H1 (cell line): ENCODE measurements around the gene HSDL2. TPM values are rescaled to one million over a fixed set of nuclear protein-coding genes. Genes with fewer than 3 reads are reported as not detected.

ENCODE experiments used
- CTCF ChIA-PET: fragments of 300-600 bp; sonication (Branson Sonifier 250); formaldehyde crosslinking; loops from one replicate; lab custom pipeline; 2021; ENCODE audit not compliant: partially characterized antibody; lab: Charles Lee
- POLR2A ChIA-PET: fragments of 300-600 bp; sonication (Branson Sonifier 250); formaldehyde crosslinking; loops from one replicate; lab custom pipeline; 2021; ENCODE audit warnings: inconsistent platforms; ENCODE audit not compliant: partially characterized antibody; lab: Charles Lee
- DNase-seq, 2 experiments: peaks; one replicate each; pipeline versions ENCODE4 v3.0.0 to v3.0.0-alpha.2; 2010 to 2022; ENCODE audit warnings: low spot score in 2 of 2, low read depth in 1 of 2, mixed read lengths in 1 of 2
- FAIRE-seq: peaks from 2 replicates; lab custom pipeline; 2011; peaks lifted over from hg19 to GRCh38; lab: Jason Lieb, UNC
- H2AFZ ChIP-seq: 2 replicates; pipeline ENCODE4 v1.8.1; 2012; ENCODE audit warnings: low read length, inconsistent platforms
- H2AK5ac ChIP-seq: 2 replicates; pipeline ENCODE4 v1.6.1; 2013; ENCODE audit warnings: low read depth, low read length
- H2BK120ac ChIP-seq: replicated peaks from 2 replicates; pipeline ENCODE3; 2013; ENCODE audit warnings: low read depth, low read length, inconsistent platforms
- H2BK12ac ChIP-seq: 2 replicates; pipeline ENCODE4 v1.6.1; 2013; ENCODE audit warnings: low read depth, low read length
- H2BK15ac ChIP-seq: 2 replicates; pipeline ENCODE4 v1.6.1; 2013; ENCODE audit warnings: low read length
- H2BK20ac ChIP-seq: 2 replicates; pipeline ENCODE4 v1.6.1; 2013; ENCODE audit warnings: low read length
- H2BK5ac ChIP-seq: 2 replicates; pipeline ENCODE4 v1.6.1; 2013; ENCODE audit warnings: low read depth, low read length
- H3K14ac ChIP-seq: 2 replicates; pipeline ENCODE4 v1.6.1; 2013; ENCODE audit warnings: inconsistent platforms; ENCODE audit not compliant: insufficient read length
- H3K18ac ChIP-seq: 2 replicates; pipeline ENCODE4 v1.6.1; 2013; ENCODE audit warnings: low read length; ENCODE audit errors: extremely low read depth
- H3K23ac ChIP-seq: 2 replicates; pipeline ENCODE4 v1.6.1; 2013; ENCODE audit warnings: inconsistent platforms; ENCODE audit not compliant: insufficient read length
- H3K23me2 ChIP-seq: 2 replicates; pipeline ENCODE4 v1.6.1; 2013; ENCODE audit warnings: low read depth, low read length
- H3K27ac ChIP-seq: 2 replicates; pipeline ENCODE4 v1.6.1; 2011; ENCODE audit warnings: low read depth, low read length, inconsistent platforms
- H3K27me3 ChIP-seq, 4 experiments: replicated peaks in 1 of 4; 1 replicate in 1 of 4; 2 replicates in 3 of 4; pipeline versions ENCODE4 v1.6.1 to v1.8.1; 2011 to 2013; ENCODE audit warnings: low read length in 3 of 4, mild to moderate bottlenecking in 3 of 4, inconsistent platforms in 2 of 4, mixed read lengths in 2 of 4, moderate library complexity in 1 of 4; ENCODE audit not compliant: control insufficient read depth in 3 of 4, insufficient read depth in 3 of 4; ENCODE audit errors: extremely low read depth in 1 of 4
- H3K36me3 ChIP-seq, 4 experiments: 2 replicates each; pipeline versions ENCODE4 v1.6.1 to v1.8.1; 2011 to 2013; ENCODE audit warnings: mild to moderate bottlenecking in 4 of 4, low read length in 3 of 4, moderate library complexity in 2 of 4, control low read depth in 1 of 4, inconsistent platforms in 1 of 4; ENCODE audit not compliant: insufficient read depth in 4 of 4, control insufficient read depth in 2 of 4
- H3K4ac ChIP-seq: replicated peaks from 2 replicates; pipeline ENCODE3; 2013; ENCODE audit warnings: low read length, low read depth, mixed read lengths, inconsistent platforms; ENCODE audit not compliant: insufficient read length
- H3K4me1 ChIP-seq, 4 experiments: replicated peaks in 1 of 4; 1 replicate in 1 of 4; 2 replicates in 3 of 4; pipeline versions ENCODE4 v1.6.1 to v1.8.1; 2011 to 2013; ENCODE audit warnings: low read length in 3 of 4, inconsistent platforms in 2 of 4, mixed read lengths in 1 of 4; ENCODE audit not compliant: insufficient read depth in 4 of 4, control insufficient read depth in 3 of 4
- H3K4me2 ChIP-seq, 2 experiments: 2 replicates each; pipeline versions ENCODE4 v1.6.1 to v1.8.1; 2011 to 2013; ENCODE audit warnings: low read depth in 2 of 2, low read length in 2 of 2, control low read depth in 1 of 2, inconsistent platforms in 1 of 2, mild to moderate bottlenecking in 1 of 2; ENCODE audit not compliant: insufficient read depth in 1 of 2
- H3K4me3 ChIP-seq, 4 experiments: fragments of 200-600, 300-600 bp in 1 of 4; sonication (generic), shearing (Covaris generic), sonication (Bioruptor Twin) in 1 of 4; 2 replicates each; pipeline versions ENCODE4 v1.5.1 to v1.8.1; 2011 to 2016; ENCODE audit warnings: low read length in 4 of 4, low read depth in 3 of 4, control low read depth in 2 of 4, inconsistent platforms in 2 of 4, mild to moderate bottlenecking in 2 of 4, mixed read lengths in 1 of 4, moderate library complexity in 1 of 4; ENCODE audit not compliant: insufficient read depth in 2 of 4; ENCODE audit errors: extremely low read depth in 1 of 4
- H3K56ac ChIP-seq: replicated peaks from 2 replicates; pipeline ENCODE3; 2013; ENCODE audit warnings: low read depth, mild to moderate bottlenecking, mixed read lengths, low read length, inconsistent platforms; ENCODE audit not compliant: insufficient read length
- H3K79me1 ChIP-seq: 2 replicates; pipeline ENCODE4 v1.6.1; 2013; ENCODE audit warnings: low read depth, low read length, control low read depth
- H3K79me2 ChIP-seq, 2 experiments: 2 replicates each; pipeline versions ENCODE4 v1.6.1 to v1.8.1; 2012 to 2013; ENCODE audit warnings: low read length in 2 of 2, mild to moderate bottlenecking in 2 of 2, inconsistent platforms in 1 of 2; ENCODE audit not compliant: insufficient read depth in 2 of 2, control insufficient read depth in 1 of 2
- H3K9ac ChIP-seq, 4 experiments: replicated peaks in 1 of 4; 1 replicate in 1 of 4; 2 replicates in 3 of 4; pipeline versions ENCODE4 v1.6.1 to v1.8.1; 2011 to 2013; ENCODE audit warnings: low read depth in 3 of 4, low read length in 3 of 4, control low read depth in 2 of 4, mild to moderate bottlenecking in 2 of 4, moderate library complexity in 2 of 4, inconsistent platforms in 1 of 4; ENCODE audit errors: extremely low read depth in 1 of 4
- H3K9me3 ChIP-seq, 2 experiments: 2 replicates each; pipeline versions ENCODE4 v1.6.1 to v1.8.1; 2012 to 2013; ENCODE audit warnings: mild to moderate bottlenecking in 2 of 2, moderate library complexity in 2 of 2, control low read depth in 1 of 2, inconsistent platforms in 1 of 2, low read depth in 1 of 2, low read length in 1 of 2, mixed read lengths in 1 of 2; ENCODE audit not compliant: insufficient read depth in 2 of 2
- H4K20me1 ChIP-seq, 2 experiments: replicated peaks in 1 of 2; 2 replicates each; pipeline versions ENCODE3 to v1.8.1; 2011 to 2013; ENCODE audit warnings: inconsistent platforms in 2 of 2, low read length in 2 of 2, mild to moderate bottlenecking in 1 of 2; ENCODE audit not compliant: insufficient read depth in 2 of 2, control insufficient read depth in 1 of 2
- H4K5ac ChIP-seq: 2 replicates; pipeline ENCODE4 v1.6.1; 2013; ENCODE audit warnings: low read length, low read depth, mixed read lengths, inconsistent platforms; ENCODE audit not compliant: insufficient read length
- H4K8ac ChIP-seq: 2 replicates; pipeline ENCODE4 v1.8.0; 2013; ENCODE audit warnings: mild to moderate bottlenecking, moderate library complexity, low read length, inconsistent platforms; ENCODE audit not compliant: insufficient read depth; ENCODE audit errors: extremely low read depth
- H4K91ac ChIP-seq: replicated peaks from 2 replicates; pipeline ENCODE3; 2013; ENCODE audit warnings: low read length, mixed read lengths, inconsistent platforms; ENCODE audit not compliant: insufficient read length
- ASH2L ChIP-seq: fragments of 200-600, 300-600 bp; sonication (generic); IDR thresholded peaks from one replicate; pipeline ENCODE4 v1.7.1; 2017; ENCODE audit warnings: low read length
- KDM4A ChIP-seq: IDR thresholded peaks from one replicate; pipeline ENCODE4 v1.7.1; 2012; ENCODE audit warnings: low read depth, mild to moderate bottlenecking, moderate library complexity, low read length, inconsistent platforms; ENCODE audit not compliant: severe bottlenecking
- POLR2AphosphoS5 ChIP-seq: IDR thresholded peaks from 2 replicates; pipeline ENCODE4 v1.6.1; 2011; ENCODE audit warnings: low read depth, low read length
- RFX5 ChIP-seq: IDR thresholded peaks from 2 replicates; pipeline ENCODE4 v1.6.1; 2011; ENCODE audit warnings: low read depth, low read length, improper control_type of control experiment, borderline replicate concordance
- SP2 ChIP-seq: IDR thresholded peaks from 2 replicates; pipeline ENCODE4 v1.6.1; 2012; ENCODE audit warnings: mild to moderate bottlenecking, low read length, inconsistent platforms
- SP4 ChIP-seq: IDR thresholded peaks from 2 replicates; pipeline ENCODE4 v1.6.1; 2012; ENCODE audit warnings: low read length, inconsistent platforms
- USF2 ChIP-seq: IDR thresholded peaks from 2 replicates; pipeline ENCODE4 v1.6.1; 2011; ENCODE audit warnings: low read length, improper control_type of control experiment
- WGBS, 2 experiments: shearing (Covaris generic) in 1 of 2; methylation state at CpG; one replicate each; pipeline versions ENCODE4 v1.1.6 to v1.1.7; 2013 to 2015; ENCODE audit warnings: low lambda C conversion rate in 2 of 2, mixed read lengths in 2 of 2, inconsistent platforms in 1 of 2, low coverage in 1 of 2, missing lambda C conversion rate in 1 of 2; ENCODE audit not compliant: insufficient replicate concordance in 2 of 2, insufficient coverage in 1 of 2, insufficient read length in 1 of 2; ENCODE audit errors: extremely low coverage in 1 of 2, missing lambda C conversion rate in 1 of 2; 5-methylcytosine and 5-hydroxymethylcytosine counted together
- polyA plus RNA-seq, 7 experiments: library from polyadenylated mRNA; depleted of rRNA in 3 of 7; stranded (reverse) in 5 of 7; unstranded in 2 of 7; fragments of >200 nt in 5 of 7; fragments of 200-250 nt in 2 of 7; gene quantifications; 1 replicate in 5 of 7; 2 replicates in 1 of 7; 4 replicates in 1 of 7; pipeline versions ENCODE4 v1.2.1 to v1.2.3, GENCODE V29; 2011 to 2013; ENCODE audit warnings: missing spikeins in 2 of 7, mixed read lengths in 2 of 7
- total RNA-seq: library from RNA; stranded (reverse); fragmentation: NEBNext Ultra II Directional; extraction: Animal tissue kit (Norgen Biotek cat#: 25700); gene quantifications from 2 replicates; pipeline ENCODE4 v1.2.1, GENCODE V29; 2021

HSDL2 gene
- total and polyA plus RNA-seq, 2 of the 8 experiments (the other 6 are each of a cell fraction or from before 2014, with no cell fraction given), result 6.6 to 15.4 TPM

- peaks cover 2% of the 10 kb centered on the region; the same call in 1 of the 2 replicates for H3K23me2 ChIP-seq
- TF ChIP-seq USF2, result no peak
- TF ChIP-seq SP2, result no peak
- no peak for TF ChIP-seq SP4
- TF ChIP-seq KDM4A, result no peak
- no peak for TF ChIP-seq RFX5
- no peak for TF ChIP-seq POLR2AphosphoS5
- TF ChIP-seq ASH2L, result no peak
- H3K4me3 ChIP-seq, result no peak overlapping the region
- no peak overlapping the region for H4K91ac ChIP-seq
- ChIA-PET POLR2A (no interaction called here), CTCF (no interaction called here)
- FAIRE-seq (no peak), DNase-seq (no peak)
- H3K23ac ChIP-seq, result no peak overlapping the region
- no peak overlapping the region for H2BK15ac ChIP-seq
- no peak overlapping the region for H3K56ac ChIP-seq
- H4K5ac ChIP-seq, result no peak overlapping the region
- H4K8ac ChIP-seq, result no peak overlapping the region
- no peaks in the 10 kb centered on the region for H3K79me1 ChIP-seq
- H3K79me2 ChIP-seq, result no peaks in the 10 kb centered on the region
- no peak overlapping the region for H3K9ac ChIP-seq
- no peaks in the 10 kb centered on the region for H3K27me3 ChIP-seq
- no peak overlapping the region for H2BK12ac ChIP-seq
- H3K27ac ChIP-seq, result no peak overlapping the region
- no peak overlapping the region for H3K14ac ChIP-seq
- no peak overlapping the region for H2BK5ac ChIP-seq
- peaks cover 0 to 6% (median 0%) of the 10 kb centered on the region in 4 experiments; a peak in 2 of 7 replicates for H3K4me1 ChIP-seq
- H4K20me1 ChIP-seq, result no peaks in the 10 kb centered on the region
- H2AFZ ChIP-seq, result no peak overlapping the region
- H3K36me3 ChIP-seq, result no peaks in the 10 kb centered on the region; a peak in 2 of 8 replicates
- peaks cover 0 to 3% of the 10 kb centered on the region in 2 experiments; a peak in 1 of 4 replicates for H3K9me3 ChIP-seq
- no peak overlapping the region for H2BK20ac ChIP-seq
- no peak overlapping the region for H3K4ac ChIP-seq
- no peak overlapping the region for H3K4me2 ChIP-seq
- WGBS, 2 experiments, result 91% methylated on average over 1 of the region's 1 CpG; no CpG with 5 or more reads in 1 of the 2 experiments
- H2BK120ac ChIP-seq, result no peak overlapping the region
- no peak overlapping the region for H2AK5ac ChIP-seq
- H3K18ac ChIP-seq, result no peak overlapping the region
These were observed 95.4 kb downstream of the HSDL2 start for GRCh38 chr9:112475318-112475717.
